HG03196 (cell line): ENCODE data around the gene CRIP2.

Source experiments
- ATAC-seq: cut with Tn5 transposase; IDR thresholded peaks from one replicate; pipeline ENCODE4 v1.9.1; 2021; ENCODE audit not compliant: unreplicated experiment

Gene CRIP2

GRCh38 chr14:105442834-105443233, 31.8 kb upstream of the CRIP2 start:
- ATAC-seq, result no peak

GRCh38 chr14:105444859-105445258, 29.8 kb upstream of the CRIP2 start:
- ATAC-seq, result no peak

- ATAC-seq, result no peak
These were observed 29.3 kb upstream of the CRIP2 start for GRCh38 chr14:105445290-105445689.

- ATAC-seq, result no peak
These were observed 28.4 kb upstream of the CRIP2 start for GRCh38 chr14:105445901-105446845.

- no peak for ATAC-seq
These were observed 27.6 kb upstream of the CRIP2 start for GRCh38 chr14:105446971-105447370.

- ATAC-seq, result no peak
These were observed 26.7 kb upstream of the CRIP2 start for GRCh38 chr14:105447651-105448640.

GRCh38 chr14:105448706-105449111, 25.9 kb upstream of the CRIP2 start:
- ATAC-seq, result no peak

GRCh38 chr14:105449276-105450122, 25.1 kb upstream of the CRIP2 start:
- ATAC-seq, result no peak

GRCh38 chr14:105450123-105450505, 24.5 kb upstream of the CRIP2 start:
- ATAC-seq, result no peak

GRCh38 chr14:105450864-105451720, 23.5 kb upstream of the CRIP2 start:
- no peak for ATAC-seq

GRCh38 chr14:105452963-105453362, 21.7 kb upstream of the CRIP2 start:
- ATAC-seq, result no peak

- ATAC-seq, result no peak
These were observed 20.8 kb upstream of the CRIP2 start for GRCh38 chr14:105453847-105454246.

- ATAC-seq, result no peak
These were observed 19.5 kb upstream of the CRIP2 start for GRCh38 chr14:105455086-105455640.

GRCh38 chr14:105455766-105456660, 18.6 kb upstream of the CRIP2 start:
- no peak for ATAC-seq

GRCh38 chr14:105456736-105457617, 17.6 kb upstream of the CRIP2 start:
- ATAC-seq, result no peak

- no peak for ATAC-seq
These were observed 16.6 kb upstream of the CRIP2 start for GRCh38 chr14:105458010-105458409.

- ATAC-seq, result no peak
These were observed 16.1 kb upstream of the CRIP2 start for GRCh38 chr14:105458571-105458970.
